Measurements from ENCODE around the gene SDK2.

SDK2 gene

GRCh38 chr17:73360961-73361761 is 283.1 kb downstream of the SDK2 start:
- no peak for DNase-seq (ENCODE audit: low spot score)

- no peak for DNase-seq (ENCODE audit: low spot score)
These were observed 284.2 kb downstream of the SDK2 start for GRCh38 chr17:73359987-73360410.

GRCh38 chr17:73359352-73359751 is 284.9 kb downstream of the SDK2 start:
- DNase-seq (ENCODE audit: low spot score): no peak

- DNase-seq (ENCODE audit: low spot score): no peak
These were observed 285.6 kb downstream of the SDK2 start for GRCh38 chr17:73358668-73359067.

GRCh38 chr17:73357981-73358380 is 286.3 kb downstream of the SDK2 start:
- no peak for DNase-seq (ENCODE audit: low spot score)

GRCh38 chr17:73357318-73357717 is 286.9 kb downstream of the SDK2 start:
- DNase-seq (ENCODE audit: low spot score): no peak

GRCh38 chr17:73356561-73357170 is 287.6 kb downstream of the SDK2 start:
- no peak for DNase-seq (ENCODE audit: low spot score)

- DNase-seq (ENCODE audit: low spot score): no peak
These were observed 289.6 kb downstream of the SDK2 start for GRCh38 chr17:73354423-73355284.

- no peak for DNase-seq (ENCODE audit: low spot score)
These were observed 292.0 kb downstream of the SDK2 start for GRCh38 chr17:73352261-73352660.

- no peak for DNase-seq (ENCODE audit: low spot score)
These were observed 292.5 kb downstream of the SDK2 start for GRCh38 chr17:73351764-73352163.

- DNase-seq (ENCODE audit: low spot score): no peak
These were observed 293.4 kb downstream of the SDK2 start for GRCh38 chr17:73350864-73351263.

- no peak for DNase-seq (ENCODE audit: low spot score)
These were observed 294.6 kb downstream of the SDK2 start for GRCh38 chr17:73349647-73350046.

- DNase-seq (ENCODE audit: low spot score): no peak
These were observed 295.1 kb downstream of the SDK2 start for GRCh38 chr17:73349138-73349537.

- DNase-seq (ENCODE audit: low spot score): no peak
These were observed 295.5 kb downstream of the SDK2 start for GRCh38 chr17:73348829-73349095.

- DNase-seq (ENCODE audit: low spot score): no peak
These were observed 296.0 kb downstream of the SDK2 start for GRCh38 chr17:73348018-73348828.

GRCh38 chr17:73347351-73347750 is 296.9 kb downstream of the SDK2 start:
- no peak for DNase-seq (ENCODE audit: low spot score)

GRCh38 chr17:73346501-73347162 is 297.6 kb downstream of the SDK2 start:
- no peak for DNase-seq (ENCODE audit: low spot score)

- DNase-seq (ENCODE audit: low spot score): no peak
These were observed 300.3 kb downstream of the SDK2 start for GRCh38 chr17:73343739-73344454.

GRCh38 chr17:73343168-73343634 is 301.0 kb downstream of the SDK2 start:
- DNase-seq (ENCODE audit: low spot score): peak; percentile 88

- no peak for DNase-seq (ENCODE audit: low spot score)
These were observed 301.6 kb downstream of the SDK2 start for GRCh38 chr17:73342541-73343167.
